Kidney (tissue), 14 donors: Measurements from ENCODE around the gene GALNT12. TPM values are rescaled to one million over a fixed set of nuclear protein-coding genes. Genes with fewer than 3 reads are reported as not detected.

Experiments used
- DNase-seq, 5 donors: peaks; one replicate each; pipeline ENCODE4 v3.0.0-alpha.2; 2013 to 2020
- FAIRE-seq: peaks from 2 replicates; lab custom pipeline; 2012; peaks lifted over from hg19 to GRCh38; lab: Jason Lieb, UNC
- H3K27ac ChIP-seq, 2 donors: one replicate each; pipeline ENCODE4 v1.7.0; 2013; ENCODE audit warnings: low read depth in 2 of 2, low read length in 2 of 2, inconsistent platforms in 1 of 2
- H3K27me3 ChIP-seq: one replicate; pipeline ENCODE4 v1.7.1; 2013; ENCODE audit warnings: low read length, inconsistent platforms; ENCODE audit not compliant: control insufficient read depth, insufficient read depth
- H3K36me3 ChIP-seq, 3 donors: one replicate each; pipeline versions ENCODE4 v1.7.0 to v1.7.1; 2013; ENCODE audit warnings: low read length in 3 of 3, control low read depth in 1 of 3, inconsistent platforms in 1 of 3; ENCODE audit not compliant: insufficient read depth in 3 of 3, control insufficient read depth in 2 of 3
- H3K4me1 ChIP-seq, 3 donors: one replicate each; pipeline versions ENCODE4 v1.7.0 to v1.7.1; 2013; ENCODE audit warnings: low read length in 3 of 3, inconsistent platforms in 1 of 3, low read depth in 1 of 3; ENCODE audit not compliant: control insufficient read depth in 2 of 3, insufficient read depth in 2 of 3
- H3K4me3 ChIP-seq, 3 donors: one replicate each; pipeline versions ENCODE4 v1.7.0 to v1.8.1; 2013; ENCODE audit warnings: low read length in 3 of 3, control low read depth in 1 of 3, inconsistent platforms in 1 of 3
- H3K9ac ChIP-seq, 3 donors: one replicate each; pipeline versions ENCODE4 v1.7.0 to v1.7.1; 2013; ENCODE audit warnings: low read length in 3 of 3, control low read depth in 1 of 3, inconsistent platforms in 1 of 3
- H3K9me3 ChIP-seq, 3 donors: one replicate each; pipeline versions ENCODE4 v1.7.0 to v1.7.1; 2013; ENCODE audit warnings: low read length in 3 of 3, control low read depth in 1 of 3, inconsistent platforms in 1 of 3; ENCODE audit not compliant: control insufficient read depth in 2 of 3, insufficient read depth in 1 of 3
- intact Hi-C: fragments of 100-400 bp; cut with DNase I; formaldehyde crosslinking; loops from one replicate; pipeline ENCODE4 v1.11.1; 2022
- polyA plus RNA-seq: library from polyadenylated mRNA; stranded (reverse); fragments of 350-450 nt; fragmentation: Illumina TruSeq; extraction: RNeasy Lipid Tissue Mini Kit (QIAGEN cat#74804); gene quantifications from one replicate; pipeline ENCODE4 v1.2.3, GENCODE V29; 2014; ENCODE audit warnings: low read depth, low replicate concordance; ENCODE audit not compliant: insufficient read depth
- total RNA-seq: library from RNA; stranded (reverse); fragmentation: NEBNext Ultra II Directional; extraction: Animal tissue kit (Norgen Biotek cat#: 25700); gene quantifications from one replicate; pipeline ENCODE4 v1.2.1, GENCODE V29; 2021
- TF ChIP-seq, protein P1 (sequence below): IDR thresholded peaks from 3 replicates; pipeline ENCODE4 v1.5.1; 2012; ENCODE audit warnings: mild to moderate bottlenecking, moderate library complexity, borderline replicate concordance; ENCODE audit not compliant: insufficient read depth; ENCODE audit errors: extremely low read depth
- donor health status: control.
- donor health status: control.
- donor health status: control.
- donor health status: control.
- donor health status: control.
- donor health status: DM: yes; HTN: yes; CAD: no.
- donor health status: Normal renal cell carcinoma (clear cell type).

Gene GALNT12
- total and polyA plus RNA-seq, 2 donors from 2014 or later, result 3.6 to 10.8 TPM

DNA sequence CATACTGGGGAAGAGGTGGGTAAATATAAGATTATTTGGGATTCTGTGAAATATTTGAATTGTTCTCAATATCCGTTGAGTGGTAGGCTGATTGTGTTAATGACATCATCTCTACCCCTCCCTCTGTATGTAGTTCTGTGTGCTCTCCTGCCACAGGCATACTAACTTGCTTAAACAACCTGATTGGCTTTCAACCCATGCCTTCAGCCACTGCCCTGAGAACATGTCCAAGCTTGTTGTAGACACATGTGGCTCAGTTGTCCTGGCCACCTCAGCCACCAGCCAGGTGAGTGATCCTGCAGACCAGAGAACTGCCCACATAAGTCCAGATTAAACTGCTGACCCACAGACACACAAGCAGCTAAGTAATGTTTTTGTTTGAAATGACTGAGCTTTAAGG, 42.2 kb upstream of the GALNT12 start:
- FAIRE-seq (no peak), DNase-seq (no peak)
- intact Hi-C loops, result no loop called here
- Histone ChIP-seq H3K36me3 (peaks cover 2 to 34% (median 7%) of the 10 kb centered on the region in 3 donors), H3K27ac (no peak overlapping the region), H3K4me1 (no peaks in the 10 kb centered on the region), H3K9ac (no peak overlapping the region), H3K4me3 (no peak overlapping the region), H3K9me3 (no peaks in the 10 kb centered on the region), H3K27me3 (no peaks in the 10 kb centered on the region)
- TF ChIP-seq, protein P1, sequence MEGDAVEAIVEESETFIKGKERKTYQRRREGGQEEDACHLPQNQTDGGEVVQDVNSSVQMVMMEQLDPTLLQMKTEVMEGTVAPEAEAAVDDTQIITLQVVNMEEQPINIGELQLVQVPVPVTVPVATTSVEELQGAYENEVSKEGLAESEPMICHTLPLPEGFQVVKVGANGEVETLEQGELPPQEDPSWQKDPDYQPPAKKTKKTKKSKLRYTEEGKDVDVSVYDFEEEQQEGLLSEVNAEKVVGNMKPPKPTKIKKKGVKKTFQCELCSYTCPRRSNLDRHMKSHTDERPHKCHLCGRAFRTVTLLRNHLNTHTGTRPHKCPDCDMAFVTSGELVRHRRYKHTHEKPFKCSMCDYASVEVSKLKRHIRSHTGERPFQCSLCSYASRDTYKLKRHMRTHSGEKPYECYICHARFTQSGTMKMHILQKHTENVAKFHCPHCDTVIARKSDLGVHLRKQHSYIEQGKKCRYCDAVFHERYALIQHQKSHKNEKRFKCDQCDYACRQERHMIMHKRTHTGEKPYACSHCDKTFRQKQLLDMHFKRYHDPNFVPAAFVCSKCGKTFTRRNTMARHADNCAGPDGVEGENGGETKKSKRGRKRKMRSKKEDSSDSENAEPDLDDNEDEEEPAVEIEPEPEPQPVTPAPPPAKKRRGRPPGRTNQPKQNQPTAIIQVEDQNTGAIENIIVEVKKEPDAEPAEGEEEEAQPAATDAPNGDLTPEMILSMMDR, result no peak

DNA sequence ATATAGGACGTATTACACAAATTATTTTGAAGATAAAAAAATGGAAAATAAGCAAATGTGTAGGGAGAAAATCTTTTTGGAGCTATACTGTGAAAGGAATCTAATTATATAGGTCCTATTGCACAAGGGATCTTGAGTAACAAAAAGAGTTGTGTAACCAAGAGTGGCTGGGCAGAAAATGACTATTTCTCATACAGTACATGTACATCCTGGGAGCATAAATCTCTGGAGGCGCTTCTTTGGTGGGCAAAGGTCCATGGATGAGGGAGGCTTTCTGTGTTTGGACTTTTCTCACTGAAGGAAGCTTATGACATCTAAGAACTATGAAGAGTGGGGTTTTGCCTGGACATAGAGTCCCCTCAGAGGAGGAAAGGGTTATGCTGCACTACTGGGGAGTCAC, 40.9 kb upstream of the GALNT12 start:
- Histone ChIP-seq H3K4me3 (no peak overlapping the region), H3K9me3 (no peaks in the 10 kb centered on the region), H3K27ac (no peak overlapping the region), H3K4me1 (no peaks in the 10 kb centered on the region), H3K36me3 (peaks cover 2 to 36% (median 14%) of the 10 kb centered on the region in 3 donors), H3K27me3 (no peaks in the 10 kb centered on the region), H3K9ac (no peak overlapping the region)
- intact Hi-C loops, result no loop called here
- DNase-seq (no peak), FAIRE-seq (no peak)
- TF ChIP-seq, protein P1, result no peak

DNA sequence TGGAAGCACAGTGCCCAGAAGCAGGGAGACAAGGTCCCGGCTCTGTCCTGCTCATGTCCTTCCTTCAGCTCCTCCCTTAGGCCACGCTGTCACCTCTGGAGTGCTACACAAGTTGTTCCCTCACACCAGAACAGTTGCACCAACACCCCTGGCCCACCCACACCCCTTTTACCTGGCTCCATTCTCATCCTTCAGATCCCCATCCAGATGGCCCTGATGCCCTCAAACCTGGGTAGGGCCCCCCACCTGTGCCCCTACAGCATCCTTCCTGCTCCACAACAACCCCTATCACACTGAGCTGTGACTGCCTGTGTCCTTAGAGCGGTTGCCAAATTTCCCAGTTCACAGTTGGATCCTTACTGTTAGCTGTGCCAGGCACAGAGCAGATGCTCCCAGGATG, 40.3 kb upstream of the GALNT12 start:
- Histone ChIP-seq H3K36me3 (peaks cover 5 to 41% (median 17%) of the 10 kb centered on the region in 3 donors), H3K27ac (no peak overlapping the region), H3K4me3 (no peak overlapping the region), H3K27me3 (no peaks in the 10 kb centered on the region), H3K9me3 (no peaks in the 10 kb centered on the region), H3K4me1 (no peaks in the 10 kb centered on the region), H3K9ac (no peak overlapping the region)
- intact Hi-C loops, result no loop called here
- FAIRE-seq, result no peak
- no peak for DNase-seq
- TF ChIP-seq, protein P1, result no peak

DNA sequence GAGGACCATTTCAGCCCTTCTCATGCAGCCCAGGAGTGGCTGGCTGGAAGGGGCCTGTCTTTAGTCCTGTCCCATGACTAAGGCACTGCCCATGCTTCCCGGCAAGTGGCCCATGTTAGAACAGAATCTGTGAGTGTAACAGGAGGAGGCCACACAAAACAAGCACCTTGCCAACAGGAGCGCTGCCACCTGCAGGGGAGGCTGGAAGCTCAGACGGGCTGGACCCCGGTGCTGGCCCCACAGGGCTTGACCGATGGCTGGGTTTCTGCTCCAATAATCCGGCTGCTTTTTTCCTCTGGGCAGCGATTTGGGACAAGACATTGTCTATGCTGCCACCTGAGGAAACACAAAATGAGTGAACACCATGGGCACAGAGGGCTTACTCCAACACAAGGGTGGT, 39.6 kb upstream of the GALNT12 start:
- TF ChIP-seq, protein P1, result no peak
- Histone ChIP-seq H3K27me3 (no peaks in the 10 kb centered on the region), H3K27ac (no peak overlapping the region), H3K4me3 (no peak overlapping the region), H3K9ac (no peak overlapping the region), H3K9me3 (no peaks in the 10 kb centered on the region), H3K36me3 (peaks cover 5 to 48% (median 25%) of the 10 kb centered on the region in 3 donors), H3K4me1 (no peaks in the 10 kb centered on the region)
- FAIRE-seq, result no peak
- intact Hi-C loops, result no loop called here
- no peak for DNase-seq
